Loucy (cell line): ENCODE measurements around the gene SLC9B2.

Experiments
- H2AFZ ChIP-seq: fragments of 200-600 bp; sonication (generic); 2 replicates; pipeline ENCODE4 v1.6.0; 2016; ENCODE audit warnings: antibody characterized with exemption, mild to moderate bottlenecking, low read length, moderate library complexity
- H3F3A ChIP-seq: fragments of 200-600 bp; 2 replicates; pipeline ENCODE4 v1.6.0; 2016; ENCODE audit warnings: antibody characterized with exemption, low read depth, mild to moderate bottlenecking
- H3K27me3 ChIP-seq: fragments of 200-600 bp; sonication (generic); 2 replicates; pipeline ENCODE4 v1.6.1; 2014; ENCODE audit warnings: low read length, mild to moderate bottlenecking; ENCODE audit not compliant: insufficient read depth, poor library complexity, severe bottlenecking
- H3K36me3 ChIP-seq: fragments of 200-600 bp; sonication (generic); 2 replicates; pipeline ENCODE4 v1.6.1; 2016; ENCODE audit warnings: low read length; ENCODE audit not compliant: insufficient read depth
- H3K4me1 ChIP-seq: fragments of 200-600 bp; sonication (generic); 2 replicates; pipeline ENCODE4 v1.5.1; 2014; ENCODE audit warnings: low read length, mild to moderate bottlenecking; ENCODE audit not compliant: insufficient read depth, poor library complexity, severe bottlenecking
- H3K4me2 ChIP-seq: fragments of 200-600 bp; sonication (generic); 2 replicates; pipeline ENCODE4 v1.6.0; 2014; ENCODE audit warnings: antibody characterized with exemption, low read length, low read depth, mild to moderate bottlenecking; ENCODE audit not compliant: poor library complexity, severe bottlenecking
- H3K4me3 ChIP-seq: fragments of 200-600 bp; sonication (generic); 2 replicates; pipeline ENCODE4 v1.5.1; 2014; ENCODE audit warnings: low read length, mild to moderate bottlenecking, mixed read lengths; ENCODE audit not compliant: poor library complexity, severe bottlenecking
- H3K79me2 ChIP-seq: fragments of 200-600 bp; sonication (generic); 2 replicates; pipeline ENCODE4 v1.6.1; 2014; ENCODE audit warnings: low read length; ENCODE audit not compliant: insufficient read depth
- H3K9ac ChIP-seq: fragments of 200-600 bp; sonication (generic); 2 replicates; pipeline ENCODE4 v1.6.0; 2014; ENCODE audit warnings: mild to moderate bottlenecking, low read depth, low read length, moderate library complexity; ENCODE audit not compliant: poor library complexity, severe bottlenecking
- H3K9me2 ChIP-seq: fragments of 200-600 bp; sonication (generic); replicated peaks from 2 replicates; pipeline ENCODE4 v1.6.1; 2016; ENCODE audit warnings: low read depth, low read length, mixed read lengths
- H3K9me3 ChIP-seq: fragments of 200-600 bp; sonication (generic); 2 replicates; pipeline ENCODE4 v1.6.1; 2014; ENCODE audit warnings: mild to moderate bottlenecking, antibody characterized with exemption, low read length, low read depth; ENCODE audit not compliant: insufficient read depth
- H4K20me1 ChIP-seq: fragments of 200-600 bp; sonication (generic); 2 replicates; pipeline ENCODE4 v1.6.0; 2014; ENCODE audit warnings: antibody characterized with exemption, low read length, mild to moderate bottlenecking; ENCODE audit not compliant: insufficient read depth, poor library complexity, severe bottlenecking
- CTCF ChIP-seq: fragments of 200-600 bp; sonication (generic); conservative IDR thresholded peaks from 2 replicates; pipeline ENCODE4 v1.5.1; 2014; ENCODE audit warnings: mild to moderate bottlenecking, antibody characterized with exemption, low read length
- EZH2phosphoT487 ChIP-seq: fragments of 200-600 bp; IDR thresholded peaks from 2 replicates; pipeline ENCODE4 v1.6.1; 2018; ENCODE audit warnings: antibody characterized with exemption, mild to moderate bottlenecking, moderate library complexity, borderline replicate concordance

SLC9B2 gene

GRCh38 chr4:103046416-103047290 is 29.9 kb downstream of the SLC9B2 start:
- TF ChIP-seq CTCF (peak; percentile 92), EZH2phosphoT487 (no peak)

GRCh38 chr4:103044183-103044582 is 32.4 kb downstream of the SLC9B2 start:
- TF ChIP-seq EZH2phosphoT487 (no peak), CTCF (no peak)
- Histone ChIP-seq H3K36me3 (no peaks in the 10 kb centered on the region), H4K20me1 (no peaks in the 10 kb centered on the region), H3F3A (no peaks in the 10 kb centered on the region), H3K79me2 (no peaks in the 10 kb centered on the region), H2AFZ (no peak overlapping the region), H3K4me2 (no peak overlapping the region), H3K4me3 (no peak overlapping the region), H3K27me3 (no peaks in the 10 kb centered on the region), H3K9me2 (no peaks in the 10 kb centered on the region), H3K9me3 (no peaks in the 10 kb centered on the region), H3K4me1 (no peaks in the 10 kb centered on the region), H3K9ac (no peak overlapping the region)

More at GRCh38 chr4:103046416-103047290, 29.9 kb downstream of the SLC9B2 start:
- Histone ChIP-seq H3K9me2 (no peaks in the 10 kb centered on the region), H2AFZ (0 out of 2 replicates have a peak overlapping the region, but pooled peaks have one; percentile 15), H4K20me1 (no peaks in the 10 kb centered on the region), H3K9me3 (no peaks in the 10 kb centered on the region), H3K4me2 (no peak overlapping the region), H3K4me3 (no peak overlapping the region), H3K4me1 (no peaks in the 10 kb centered on the region), H3K36me3 (no peaks in the 10 kb centered on the region; the same call in 1 of the 2 replicates), H3K9ac (no peak overlapping the region), H3K27me3 (no peaks in the 10 kb centered on the region), H3K79me2 (no peaks in the 10 kb centered on the region), H3F3A (no peaks in the 10 kb centered on the region)

DNA sequence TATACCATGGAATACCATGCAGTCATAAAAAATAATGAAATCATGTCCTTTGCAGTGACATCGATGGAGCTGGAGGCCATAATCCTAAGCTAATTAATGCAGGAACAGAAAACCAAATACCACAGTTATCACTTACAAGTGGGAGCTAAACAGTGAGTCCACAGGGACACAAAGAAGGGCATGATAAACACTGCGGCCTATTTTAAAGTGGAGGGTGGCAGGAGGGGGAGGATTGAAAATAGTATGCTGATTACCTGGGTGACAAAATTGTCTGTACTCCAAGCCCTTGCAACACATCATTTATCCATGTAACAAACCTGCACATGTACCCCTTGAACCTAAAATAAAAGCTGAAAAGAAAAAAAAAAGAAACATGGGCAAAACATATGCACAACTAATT is 40.4 kb downstream of the SLC9B2 start:
- Histone ChIP-seq H2AFZ (no peak overlapping the region), H3K27me3 (no peaks in the 10 kb centered on the region), H3F3A (no peaks in the 10 kb centered on the region), H3K4me2 (no peak overlapping the region), H3K9me3 (no peaks in the 10 kb centered on the region), H3K9me2 (no peaks in the 10 kb centered on the region), H3K4me1 (no peaks in the 10 kb centered on the region), H3K79me2 (no peaks in the 10 kb centered on the region), H3K9ac (no peak overlapping the region), H3K36me3 (no peaks in the 10 kb centered on the region), H3K4me3 (no peak overlapping the region), H4K20me1 (no peaks in the 10 kb centered on the region)
- TF ChIP-seq EZH2phosphoT487 = no peak
- TF ChIP-seq CTCF = no peak
